ENCODE measurements around the gene SLC4A1. TPM values are rescaled to one million over a fixed set of nuclear protein-coding genes. Genes with fewer than 3 reads are reported as not detected.

The SLC4A1 gene
- total and polyA plus RNA-seq, 2 of the 13 experiments (the other 11 are each of a cell fraction or from before 2014, with no cell fraction given), result not detected

- TF ChIP-seq HBP1 (CRISPR knock-in tag; IDR thresholded peaks at IDR 0.05; ENCODE audit: low read depth) (no peak), ZNF33A (CRISPR knock-in tag; IDR thresholded peaks at IDR 0.05; ENCODE audit: borderline replicate concordance) (no peak), POGZ (CRISPR knock-in tag; IDR thresholded peaks at IDR 0.05) (no peak), ZNF224 (CRISPR knock-in tag; IDR thresholded peaks at IDR 0.05) (no peak), ATF6 (CRISPR knock-in tag; conservative IDR thresholded peaks at IDR 0.05) (no peak), ZNF460 (CRISPR knock-in tag; IDR thresholded peaks at IDR 0.05; ENCODE audit: borderline replicate concordance) (peak; percentile 87), BCL6 (CRISPR knock-in tag; IDR thresholded peaks at IDR 0.05) (no peak), CCAR2 (optimal IDR thresholded peaks at IDR 0.05; ENCODE audit: low read depth, low read length) (no peak), RFXAP (CRISPR knock-in tag; IDR thresholded peaks at IDR 0.05; ENCODE audit: borderline replicate concordance) (no peak), ZNF770 (CRISPR knock-in tag; IDR thresholded peaks at IDR 0.05) (no peak), NR2C2 (CRISPR knock-in tag; IDR thresholded peaks at IDR 0.05; ENCODE audit: borderline replicate concordance) (no peak), ARHGAP35 (CRISPR knock-in tag; IDR thresholded peaks at IDR 0.05; ENCODE audit: borderline replicate concordance) (no peak), ZNF235 (CRISPR knock-in tag; IDR thresholded peaks at IDR 0.05; ENCODE audit: borderline replicate concordance) (no peak), TAF15 (IDR thresholded peaks at IDR 0.05; ENCODE audit: low read depth, low read length, poor library complexity, severe bottlenecking) (no peak), ZNF362 (CRISPR knock-in tag; IDR thresholded peaks at IDR 0.05; ENCODE audit: borderline replicate concordance) (peak; percentile 17; the same call in 1 of the 2 replicates)
These were observed 35.9 kb downstream of the SLC4A1 start (continued) for GRCh38 chr17:44232061-44232460.
